ENCODE results near the gene VMAC.

The VMAC gene

GRCh38 chr19:5954293-5954692 lies 49.6 kb downstream of the VMAC start:
- DNase-seq: no peak

GRCh38 chr19:5955636-5955935 lies 50.9 kb downstream of the VMAC start:
- no peak for DNase-seq

GRCh38 chr19:5956323-5956722 lies 51.7 kb downstream of the VMAC start:
- DNase-seq: no peak

- DNase-seq: no peak
These were observed 52.1 kb downstream of the VMAC start for GRCh38 chr19:5956728-5957127.

- peak; percentile 61 for DNase-seq
These were observed 52.5 kb downstream of the VMAC start for GRCh38 chr19:5957170-5957569.

- DNase-seq: no peak
These were observed 53.6 kb downstream of the VMAC start for GRCh38 chr19:5958074-5958850.

GRCh38 chr19:5958851-5959122 lies 54.1 kb downstream of the VMAC start:
- DNase-seq: no peak

GRCh38 chr19:5959260-5960004 lies 54.8 kb downstream of the VMAC start:
- DNase-seq: no peak
